ENCODE results near the gene FGFR2.
"Not testable (repeated sequence)": the region's sequence is repeated elsewhere in the genome, so short reads cannot be mapped to it uniquely, and the experiment has no call there.

Gene FGFR2

GRCh38 chr10:121524157-121524817 lies 74.0 kb downstream of the FGFR2 start:
- DNase-seq (ENCODE audit: low spot score): no peak

DNA sequence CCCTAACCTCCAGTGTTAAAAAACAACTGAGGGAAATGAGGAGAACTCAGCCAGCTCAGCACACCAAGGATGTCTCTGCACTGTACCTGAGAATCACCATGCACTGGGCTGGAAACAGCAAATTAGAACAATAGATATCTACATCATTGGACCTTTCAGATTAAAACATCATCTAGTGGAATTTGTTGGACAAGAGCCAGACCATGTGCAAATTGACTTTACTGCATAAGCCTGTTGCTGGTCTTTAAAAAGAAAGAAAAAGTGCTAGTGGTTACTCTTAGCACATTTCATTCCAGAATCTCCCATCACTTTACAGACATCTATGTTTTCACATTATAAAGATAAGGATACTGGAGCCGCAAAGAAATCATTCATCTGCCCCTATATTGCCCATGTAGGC lies 75.4 kb downstream of the FGFR2 start:
- DNase-seq (ENCODE audit: low spot score): no peak

DNA sequence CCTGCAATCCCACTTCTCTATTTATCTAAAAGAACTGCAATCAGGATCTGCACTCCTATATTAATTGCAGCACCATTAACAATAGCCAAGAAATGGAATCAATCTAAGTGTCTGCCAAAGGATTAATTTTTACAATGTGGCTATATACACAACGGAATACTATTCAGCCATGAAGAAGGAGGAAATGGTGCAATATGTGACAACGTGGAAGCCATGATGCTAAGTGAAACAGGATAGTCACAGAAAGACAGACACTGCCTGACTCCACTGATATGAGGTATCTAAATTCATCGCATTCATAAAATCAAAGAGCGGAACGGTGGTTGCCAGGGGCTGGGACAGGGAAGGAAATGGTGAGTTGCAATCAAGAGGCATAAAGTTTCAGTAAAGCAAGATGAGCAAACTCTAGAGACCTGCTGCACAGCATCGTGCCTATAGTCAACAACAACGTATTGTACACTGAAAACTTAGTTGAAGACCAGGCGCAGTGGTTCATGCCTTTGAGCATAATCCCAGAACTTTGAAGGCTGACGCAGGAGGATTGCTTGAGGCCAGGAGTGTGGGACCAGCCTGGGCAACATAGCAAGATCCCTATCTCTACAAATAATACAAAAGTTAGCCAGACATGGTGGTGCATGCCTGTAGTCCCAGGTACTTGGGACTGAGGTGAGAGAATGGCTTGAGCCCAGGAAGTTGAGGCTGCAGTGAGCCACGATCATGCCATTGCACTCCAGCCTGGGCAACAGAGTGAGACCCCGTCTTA lies 76.3 kb downstream of the FGFR2 start:
- no peak for DNase-seq (ENCODE audit: low spot score)

DNA sequence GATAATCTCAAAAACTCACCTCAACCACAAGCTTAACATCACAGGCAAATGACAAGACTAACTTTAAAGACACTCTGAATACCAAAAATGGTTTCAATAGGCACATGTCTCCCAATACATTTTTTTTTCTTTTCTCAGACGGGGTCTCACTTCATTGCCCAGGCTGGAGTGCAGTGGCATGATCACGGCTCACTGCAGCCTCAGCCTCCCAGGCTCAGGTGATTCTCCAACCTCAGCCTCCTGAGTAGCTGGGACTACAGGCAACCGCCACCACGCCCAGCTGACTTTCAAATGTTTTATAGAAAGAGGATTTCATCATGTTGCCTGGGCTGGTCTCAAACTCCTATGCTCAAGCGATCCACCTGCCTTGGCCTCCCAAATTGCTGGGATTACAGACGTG lies 77.7 kb downstream of the FGFR2 start:
- DNase-seq (ENCODE audit: low spot score): not testable (repeated sequence)

DNA sequence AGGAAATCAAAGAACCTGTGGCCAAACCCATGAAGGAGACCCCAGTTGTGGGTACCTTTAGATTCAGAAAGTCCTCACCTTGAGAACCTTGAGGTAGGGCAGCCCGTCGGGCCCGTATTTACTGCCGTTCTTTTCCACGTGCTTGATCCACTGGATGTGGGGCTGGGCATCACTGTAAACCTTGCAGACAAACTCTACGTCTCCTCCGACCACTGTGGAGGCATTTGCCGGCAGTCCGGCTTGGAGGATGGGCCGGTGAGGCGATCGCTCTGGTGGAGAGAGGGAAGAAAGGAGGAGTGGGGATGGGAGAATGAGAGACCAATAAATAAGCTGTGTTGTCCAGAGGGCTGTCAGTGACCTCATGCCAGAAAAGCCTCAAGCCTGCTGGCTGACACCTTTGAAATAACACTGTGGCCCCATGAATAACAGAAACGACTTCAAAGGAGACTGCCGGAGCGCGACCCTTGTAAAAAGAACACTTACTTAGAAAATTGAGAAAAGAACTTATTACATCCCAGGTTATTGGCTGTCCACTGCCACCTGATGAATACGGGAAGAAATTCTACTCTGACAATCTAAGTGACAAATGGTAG lies 78.2 kb downstream of the FGFR2 start:
- no peak for DNase-seq (ENCODE audit: low spot score)

GRCh38 chr10:121519411-121519810 lies 78.8 kb downstream of the FGFR2 start:
- DNase-seq (ENCODE audit: low spot score): no peak

- DNase-seq (ENCODE audit: low spot score): no peak
These were observed 79.9 kb downstream of the FGFR2 start for GRCh38 chr10:121518333-121518732.

DNA sequence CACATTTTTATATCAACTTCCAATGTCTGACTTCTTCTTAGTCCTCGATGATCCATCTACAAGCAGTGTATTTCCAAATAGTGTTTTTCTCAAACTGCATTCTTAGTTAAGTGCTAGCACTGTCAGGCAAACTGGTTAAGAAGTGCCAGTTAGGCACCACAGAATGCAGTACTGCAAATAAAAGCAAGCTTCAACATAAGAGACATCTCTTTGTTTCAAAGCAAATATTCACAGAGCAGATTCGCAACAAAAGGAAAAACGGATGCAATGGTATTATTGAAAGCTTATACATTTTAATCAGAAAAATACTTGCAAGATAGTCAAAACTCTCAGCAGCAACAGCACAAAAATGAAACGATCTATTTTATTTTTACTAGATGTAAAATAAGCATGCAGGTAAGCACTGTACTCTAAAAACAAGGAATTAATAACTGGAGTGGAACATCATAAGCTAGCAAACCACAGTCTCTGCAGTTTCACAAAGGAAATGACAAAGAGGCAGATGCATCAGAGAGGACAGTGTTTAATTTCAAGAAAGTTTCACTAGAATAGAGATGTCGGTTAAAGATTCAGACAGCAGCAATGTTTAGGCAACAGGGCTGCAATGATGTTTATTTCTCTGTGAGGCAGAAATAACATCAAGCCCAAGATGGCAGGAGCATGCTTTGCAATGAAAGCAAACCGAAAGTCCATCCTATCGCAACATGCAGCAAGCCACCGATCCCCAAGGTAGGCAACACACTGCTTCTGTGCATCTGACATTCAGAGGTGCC lies 82.0 kb downstream of the FGFR2 start:
- no peak for DNase-seq (ENCODE audit: low spot score)

GRCh38 chr10:121514141-121514865 lies 83.9 kb downstream of the FGFR2 start:
- no peak for DNase-seq (ENCODE audit: low spot score)

DNA sequence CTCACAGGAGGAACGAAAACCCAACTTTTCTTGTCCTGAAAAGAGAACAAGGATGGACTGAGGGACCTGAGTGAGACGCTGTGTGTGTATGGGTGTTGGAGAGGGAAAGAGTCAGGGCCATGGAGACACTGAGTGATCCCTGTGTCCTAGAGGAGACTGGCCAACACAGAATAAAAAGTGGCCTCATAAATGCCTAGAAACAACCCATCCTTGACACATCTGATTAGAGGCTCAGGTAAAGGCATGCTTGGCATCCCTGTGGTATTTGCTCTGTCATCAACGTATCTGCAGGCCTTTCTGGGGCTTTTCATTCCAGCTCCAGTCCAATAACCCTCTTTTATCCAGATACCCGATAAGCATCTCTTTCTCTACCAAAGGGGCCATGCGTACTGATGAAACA lies 86.3 kb downstream of the FGFR2 start:
- DNase-seq (ENCODE audit: low spot score): no peak

GRCh38 chr10:121511460-121511859 lies 86.8 kb downstream of the FGFR2 start:
- no peak for DNase-seq (ENCODE audit: low spot score)

DNA sequence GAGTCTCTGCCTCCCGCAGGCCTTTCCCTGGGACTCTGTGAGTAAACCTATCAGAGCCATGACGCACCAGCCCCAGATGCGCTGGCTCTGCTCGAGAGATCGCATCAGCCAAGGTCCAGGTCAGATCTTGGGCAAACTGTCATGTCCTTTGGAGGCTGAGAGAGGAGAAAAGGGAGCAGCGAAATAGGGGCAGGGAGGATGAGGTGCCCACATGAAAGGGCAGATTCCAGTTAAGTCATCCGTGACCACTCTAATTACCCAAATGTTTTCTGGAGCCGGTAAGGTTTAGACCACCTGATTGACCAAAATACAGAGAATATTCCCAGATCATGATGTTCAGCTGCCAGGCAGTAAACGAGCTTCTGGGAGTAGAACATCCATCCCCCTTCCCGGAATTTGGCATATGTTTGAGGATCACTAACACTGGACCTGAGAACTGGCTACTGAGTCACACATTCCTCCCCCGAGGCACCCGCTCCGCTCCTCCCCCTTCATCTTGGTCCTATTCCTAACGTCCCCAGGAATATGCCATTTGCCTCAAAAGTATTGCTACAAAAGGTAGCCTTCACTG lies 88.0 kb downstream of the FGFR2 start:
- DNase-seq (ENCODE audit: low spot score): no peak

DNA sequence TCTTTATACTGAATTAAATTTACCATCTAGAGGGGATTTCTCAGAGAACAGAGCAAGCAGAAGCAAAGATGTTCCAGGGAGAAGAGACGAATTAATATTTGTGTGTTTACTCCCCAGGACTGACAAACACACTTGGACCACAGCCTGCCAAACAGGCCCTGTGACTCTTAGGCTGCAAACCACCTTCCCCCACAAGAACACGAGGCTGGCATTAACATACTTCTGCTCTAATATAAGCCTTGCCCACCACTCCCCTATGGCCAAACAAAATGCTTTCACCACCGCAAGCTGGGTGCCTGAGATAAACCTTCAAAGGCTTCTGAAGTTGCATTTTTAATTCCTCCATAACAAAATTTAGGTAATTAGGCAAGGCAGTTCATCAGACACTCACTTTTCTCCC lies 88.4 kb downstream of the FGFR2 start:
- DNase-seq (ENCODE audit: low spot score): no peak

DNA sequence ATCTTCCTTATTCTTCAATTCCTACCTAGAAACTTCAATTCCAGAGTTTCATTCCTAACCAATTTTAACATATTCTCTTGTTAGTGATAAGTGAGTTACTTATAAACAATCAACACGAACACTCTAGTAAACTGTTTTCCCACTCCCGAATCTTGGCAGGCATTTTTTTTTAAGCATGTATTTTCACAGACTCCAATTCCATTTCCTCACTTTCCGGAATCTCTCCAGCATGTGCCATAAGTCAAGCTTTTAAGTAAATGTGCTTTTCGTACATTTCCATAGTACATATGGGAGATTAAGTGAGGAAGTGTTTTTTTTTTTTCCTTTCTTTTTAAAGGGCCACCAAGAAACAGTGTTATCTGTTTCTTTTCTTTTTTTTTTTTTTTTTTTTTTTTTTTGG lies 89.1 kb downstream of the FGFR2 start:
- DNase-seq (ENCODE audit: low spot score): no peak

- DNase-seq (ENCODE audit: low spot score): no peak
These were observed 94.6 kb downstream of the FGFR2 start for GRCh38 chr10:121503587-121504051.

- no peak for DNase-seq (ENCODE audit: low spot score)
These were observed 96.4 kb downstream of the FGFR2 start for GRCh38 chr10:121501796-121502195.

GRCh38 chr10:121500701-121501332 lies 97.4 kb downstream of the FGFR2 start:
- no peak for DNase-seq (ENCODE audit: low spot score)

- DNase-seq (ENCODE audit: low spot score): no peak
These were observed 100.5 kb downstream of the FGFR2 start for GRCh38 chr10:121497513-121498470.

DNA sequence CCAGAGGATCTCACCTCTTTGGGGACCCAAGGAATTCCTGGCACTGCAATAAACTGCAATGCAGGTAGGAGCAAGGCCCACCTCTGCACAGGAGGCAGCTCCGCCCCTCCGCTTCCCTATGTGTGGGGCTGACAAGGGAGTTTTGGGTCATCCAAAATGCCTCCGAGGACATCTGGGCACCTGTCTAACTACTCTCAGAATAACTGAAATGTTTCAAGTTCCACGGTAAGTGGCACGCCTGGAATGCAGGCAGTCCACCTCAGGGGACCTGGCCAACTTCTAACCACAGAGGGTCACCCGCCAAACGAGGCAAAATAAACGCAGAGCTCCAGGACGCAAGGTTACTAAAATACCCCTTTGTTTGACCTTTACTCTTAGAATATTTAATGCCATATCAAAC lies 102.5 kb downstream of the FGFR2 start:
- DNase-seq (ENCODE audit: low spot score): no peak

DNA sequence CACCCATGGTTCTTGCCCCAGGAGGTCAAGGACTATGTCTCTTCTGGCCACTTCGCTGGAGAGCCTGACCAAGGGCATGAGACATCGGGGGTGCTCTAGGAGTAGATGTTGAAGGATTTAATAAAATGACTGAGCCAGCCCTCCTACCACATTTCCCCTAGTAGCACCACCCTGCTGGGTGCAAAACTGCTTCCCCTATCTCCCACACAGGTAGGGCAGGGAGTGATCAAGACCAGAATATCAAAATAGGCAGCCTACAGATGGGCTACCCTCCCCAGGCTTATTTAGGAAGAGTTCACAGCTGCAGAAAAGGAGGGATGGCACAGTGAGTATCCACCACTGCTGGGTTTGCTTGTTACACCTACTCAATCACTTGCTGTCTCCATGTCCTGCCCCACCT lies 103.9 kb downstream of the FGFR2 start:
- DNase-seq (ENCODE audit: low spot score): no peak
